GM12865 (cell line): ENCODE data around the gene G6PC3.

Experiments used
- DNase-seq: peaks from one replicate; pipeline ENCODE4 v3.0.0; 2010; ENCODE audit warnings: low read depth
- H3K4me3 ChIP-seq: 2 replicates; pipeline ENCODE4 v1.5.1; 2011; ENCODE audit warnings: mild to moderate bottlenecking, low read depth, low read length, control low read depth
- CTCF ChIP-seq: IDR thresholded peaks from 2 replicates; pipeline ENCODE4 v1.5.1; 2011; ENCODE audit warnings: low read length, control low read depth, low read depth, inconsistent platforms; ENCODE audit not compliant: insufficient read depth; ENCODE audit errors: missing control alignments

Gene G6PC3

GRCh38 chr17:44120851-44121605 is 50.5 kb downstream of the G6PC3 start:
- no peak for TF ChIP-seq CTCF
- H3K4me3 ChIP-seq = no peak overlapping the region
- DNase-seq = no peak

- no peak for DNase-seq
- peak overlapping the region; percentile 92 for H3K4me3 ChIP-seq
- no peak for TF ChIP-seq CTCF
Observed at GRCh38 chr17:44121997-44122815, 51.7 kb downstream of the G6PC3 start.

GRCh38 chr17:44122816-44123355 is 52.4 kb downstream of the G6PC3 start:
- peak; percentile 21 for DNase-seq
- no peak for TF ChIP-seq CTCF

GRCh38 chr17:44123356-44124117 is 53.0 kb downstream of the G6PC3 start, which contains the start of gene HDAC5:
Gene HDAC5, minus strand, starts transcription at chr17:44123641. Its CDS starts 6,126 bp downstream, at chr17:44117515.
- DNase-seq = peak; percentile 96
- peak within 1 kb of the TSS; percentile 92 for H3K4me3 ChIP-seq
- TF ChIP-seq CTCF = peak; percentile 67

More at GRCh38 chr17:44122816-44123355, 52.4 kb downstream of the G6PC3 start:
- peak overlapping the region; percentile 92 for H3K4me3 ChIP-seq

- no peak for TF ChIP-seq CTCF
- peak overlapping the region; percentile 76 for H3K4me3 ChIP-seq
- DNase-seq = no peak
Observed at GRCh38 chr17:44124118-44124438, 53.5 kb downstream of the G6PC3 start.
